Measurements from ENCODE around the gene BPIFB3. TPM values are rescaled to one million over a fixed set of nuclear protein-coding genes. Genes with fewer than 3 reads are reported as not detected.

BPIFB3 gene
- total RNA-seq, 2 experiments from 2014 or later, result not detected

DNA sequence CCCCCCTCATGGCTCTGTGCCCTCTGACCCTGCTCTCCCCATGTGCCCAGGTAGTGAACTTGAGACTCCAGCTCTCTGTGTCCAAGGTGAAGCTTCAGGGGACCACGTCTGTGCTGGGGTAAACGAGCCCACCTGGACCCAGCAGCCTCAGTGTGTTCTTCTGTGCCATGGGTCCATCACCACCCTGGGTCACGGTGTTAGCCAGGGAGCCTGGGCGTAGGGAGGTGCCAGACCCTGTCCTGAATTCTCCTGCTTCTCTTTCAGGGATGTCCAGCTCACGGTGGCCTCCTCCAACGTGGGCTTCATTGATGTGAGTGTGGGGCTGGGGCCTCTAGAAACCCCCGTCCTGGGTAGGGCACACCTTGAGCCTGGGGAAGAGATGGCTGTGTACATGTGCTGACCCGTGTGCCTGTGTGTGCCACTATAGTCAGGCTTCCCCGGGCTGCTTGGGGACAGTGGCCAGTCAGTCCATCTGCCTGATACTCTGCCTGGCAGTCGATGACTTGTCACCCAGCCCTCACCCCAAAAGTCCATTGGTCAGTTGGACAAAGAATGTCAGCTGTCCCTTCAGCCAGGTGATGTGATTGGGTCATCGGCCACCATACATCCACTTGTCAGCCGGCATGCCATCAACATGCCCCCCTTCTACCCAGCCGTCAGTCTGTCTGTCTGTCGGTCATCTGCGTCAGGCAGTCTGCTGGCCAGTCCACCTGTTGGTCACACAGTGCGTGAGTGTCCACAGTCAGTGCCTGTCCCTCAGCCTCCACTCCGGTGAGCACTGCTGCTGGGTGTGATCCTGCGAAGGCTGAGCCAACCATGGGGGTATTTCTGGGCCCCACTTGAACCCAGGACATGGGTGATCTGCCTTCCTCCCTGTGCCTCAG, 33.2 kb upstream of the BPIFB3 start:
- peaks cover 6% of the 10 kb centered on the region for H3K4me1 Mint-ChIP-seq (ENCODE audit: low read depth)
- DNase-seq, result no peak
- H3K9me3 Mint-ChIP-seq, result no peaks in the 10 kb centered on the region
- no peak overlapping the region for H3K27ac Mint-ChIP-seq
- no peaks in the 10 kb centered on the region for H3K36me3 Mint-ChIP-seq (ENCODE audit: low read depth)
- CTCF ChIA-PET, result interaction anchor here (0.5 kb wide), 1 partner anchor 29 kb away, joined by 3 read pairs; no protein-coding TSS in a partner anchor
- H3K4me3 Mint-ChIP-seq, result no peak overlapping the region
- intact Hi-C loops (cut with micrococcal nuclease), result no loop called here
- H3K27me3 Mint-ChIP-seq (ENCODE audit: low read depth), result no peaks in the 10 kb centered on the region

- no peak overlapping the region for H3K4me3 Mint-ChIP-seq
- no peak for DNase-seq
- CTCF ChIA-PET, result no interaction called here
- H3K27ac Mint-ChIP-seq, result no peak overlapping the region
- no peaks in the 10 kb centered on the region for H3K9me3 Mint-ChIP-seq
- H3K4me1 Mint-ChIP-seq (ENCODE audit: low read depth), result no peaks in the 10 kb centered on the region
- H3K27me3 Mint-ChIP-seq (ENCODE audit: low read depth), result no peaks in the 10 kb centered on the region
- H3K36me3 Mint-ChIP-seq (ENCODE audit: low read depth), result no peaks in the 10 kb centered on the region
- intact Hi-C loops (cut with micrococcal nuclease), result no loop called here
Measured at GRCh38 chr20:33021879-33022278, 31.8 kb upstream of the BPIFB3 start.

DNA sequence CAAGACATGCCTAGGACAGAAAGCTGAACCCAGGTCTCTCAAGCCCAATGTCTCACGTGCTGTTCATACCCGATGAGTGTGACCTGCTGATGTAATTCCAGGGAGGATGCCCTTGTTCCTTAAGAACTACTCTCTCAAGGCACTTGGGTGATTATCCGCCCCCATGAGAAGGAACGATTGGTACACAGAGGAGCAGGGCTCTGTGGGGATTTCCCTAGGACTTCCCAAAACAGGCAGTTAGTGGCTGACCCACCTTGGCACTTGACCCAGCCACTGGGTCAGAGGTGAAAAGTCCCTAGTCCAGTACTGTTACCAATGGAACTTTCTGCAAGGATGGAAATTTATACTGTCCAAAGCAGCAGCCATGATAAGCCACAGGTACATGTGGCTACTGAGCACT, 31.4 kb upstream of the BPIFB3 start:
- CTCF ChIA-PET, result no interaction called here
- Mint-ChIP-seq H3K27ac (no peak overlapping the region), H3K4me3 (no peak overlapping the region), H3K36me3 (ENCODE audit: low read depth) (no peaks in the 10 kb centered on the region), H3K27me3 (ENCODE audit: low read depth) (no peaks in the 10 kb centered on the region), H3K9me3 (no peaks in the 10 kb centered on the region), H3K4me1 (ENCODE audit: low read depth) (no peaks in the 10 kb centered on the region)
- intact Hi-C loops (cut with micrococcal nuclease), result no loop called here
- DNase-seq, result no peak

- no peak overlapping the region for H3K4me3 Mint-ChIP-seq
- no peaks in the 10 kb centered on the region for H3K36me3 Mint-ChIP-seq (ENCODE audit: low read depth)
- no peaks in the 10 kb centered on the region for H3K4me1 Mint-ChIP-seq (ENCODE audit: low read depth)
- DNase-seq, result no peak
- intact Hi-C loops (cut with micrococcal nuclease), result no loop called here
- no peak overlapping the region for H3K27ac Mint-ChIP-seq
- CTCF ChIA-PET, result no interaction called here
- no peaks in the 10 kb centered on the region for H3K27me3 Mint-ChIP-seq (ENCODE audit: low read depth)
- no peaks in the 10 kb centered on the region for H3K9me3 Mint-ChIP-seq
Measured at GRCh38 chr20:33022694-33023438, 30.8 kb upstream of the BPIFB3 start.

DNA sequence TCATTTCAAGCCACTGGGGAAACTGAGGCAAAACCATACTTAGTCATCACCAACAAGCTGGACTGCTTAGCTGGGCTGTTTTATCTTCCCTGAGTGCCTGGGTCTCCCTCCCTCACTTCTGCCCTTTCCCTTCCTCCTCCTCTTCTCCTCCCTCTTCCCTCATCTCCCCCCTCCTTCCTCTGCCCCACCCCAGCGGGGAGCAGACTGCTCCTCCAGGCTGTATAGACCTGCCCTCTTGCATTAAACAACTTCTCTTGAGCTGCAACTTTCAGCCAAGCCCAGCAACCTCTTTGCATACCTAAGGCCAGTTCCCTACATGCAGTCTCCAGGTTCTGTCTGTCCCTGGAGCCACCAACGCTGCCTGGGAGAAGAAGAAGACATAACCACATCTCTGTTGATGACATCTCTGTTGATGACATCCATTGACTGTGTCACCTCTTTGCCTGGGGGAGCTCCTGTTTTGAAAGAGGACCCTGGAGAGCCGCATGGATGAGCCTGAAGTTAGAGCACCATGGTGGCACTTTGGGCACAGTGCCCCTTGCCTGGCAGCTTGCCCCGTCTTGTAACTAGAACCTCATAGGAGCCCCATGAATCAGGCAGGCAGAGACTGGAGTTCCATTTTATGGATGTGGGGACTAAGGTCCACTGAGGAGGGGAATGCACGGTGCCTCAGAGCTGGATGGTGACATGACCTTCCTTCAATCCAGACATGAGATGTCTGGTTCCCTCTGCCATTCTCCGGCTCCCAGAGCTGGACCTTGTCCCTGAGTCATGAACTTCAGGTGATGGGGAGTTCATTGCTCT, 30.1 kb upstream of the BPIFB3 start:
- CTCF ChIA-PET, result interaction anchor here (0.9 to 1.0 kb wide), 2 partner anchors 19 to 78 kb away, joined by 3 read pairs; no protein-coding TSS in a partner anchor

GRCh38 chr20:33024243-33024560, 29.5 kb upstream of the BPIFB3 start:
- Mint-ChIP-seq H3K27ac (no peak overlapping the region), H3K36me3 (ENCODE audit: low read depth) (no peaks in the 10 kb centered on the region)
- CTCF ChIA-PET, result interaction anchor here (0.9 to 1.0 kb wide), 2 partner anchors 19 to 78 kb away, joined by 3 read pairs; no protein-coding TSS in a partner anchor

More for the DNA sequence above, 30.1 kb upstream of the BPIFB3 start:
- H3K27me3 Mint-ChIP-seq (ENCODE audit: low read depth), result no peaks in the 10 kb centered on the region
- intact Hi-C loops (cut with micrococcal nuclease), result no loop called here
- no peaks in the 10 kb centered on the region for H3K9me3 Mint-ChIP-seq
- H3K27ac Mint-ChIP-seq, result no peak overlapping the region
- no peak for DNase-seq
- H3K4me3 Mint-ChIP-seq, result no peak overlapping the region
- H3K36me3 Mint-ChIP-seq (ENCODE audit: low read depth), result no peaks in the 10 kb centered on the region
- no peaks in the 10 kb centered on the region for H3K4me1 Mint-ChIP-seq (ENCODE audit: low read depth)

DNA sequence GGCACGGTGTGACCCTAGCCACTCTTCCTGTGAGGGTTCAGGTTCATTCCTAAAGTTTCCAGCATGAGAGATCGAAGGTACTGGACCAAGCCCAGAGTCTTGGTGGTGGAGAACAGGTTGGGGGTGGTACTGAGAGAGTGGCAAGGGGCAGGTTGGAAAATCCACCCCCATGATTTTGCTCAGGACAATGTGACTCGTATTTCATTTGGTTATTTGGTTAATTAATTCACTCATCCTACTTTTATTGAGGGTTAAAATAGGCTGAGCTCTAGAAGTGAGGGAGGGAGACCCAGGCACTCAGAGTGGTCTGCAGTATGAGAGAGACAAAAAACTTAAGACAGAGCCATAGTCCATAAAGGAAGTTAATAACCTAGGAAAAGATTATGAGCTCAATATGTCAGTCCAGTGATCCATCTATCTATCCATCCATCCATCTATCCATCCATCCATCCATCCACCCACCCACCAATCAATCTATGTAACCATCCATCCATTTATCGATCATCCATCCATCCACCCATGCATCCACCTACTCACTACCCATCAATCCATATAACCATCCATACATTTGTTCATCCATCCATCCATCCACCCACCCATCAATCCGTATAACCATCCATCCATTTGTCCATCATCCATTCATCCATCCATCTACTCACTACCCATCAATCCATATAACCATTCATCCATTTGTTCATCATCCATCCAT, 28.9 kb upstream of the BPIFB3 start:
- intact Hi-C loops (cut with micrococcal nuclease), result no loop called here
- CTCF ChIA-PET, result interaction anchor here (0.9 to 1.0 kb wide), 2 partner anchors 20 to 79 kb away, joined by 3 read pairs; no protein-coding TSS in a partner anchor
- H3K27me3 Mint-ChIP-seq (ENCODE audit: low read depth), result no peaks in the 10 kb centered on the region
- no peak overlapping the region for H3K27ac Mint-ChIP-seq
- H3K4me3 Mint-ChIP-seq, result no peak overlapping the region
- DNase-seq, result no peak
- no peaks in the 10 kb centered on the region for H3K9me3 Mint-ChIP-seq
- H3K4me1 Mint-ChIP-seq (ENCODE audit: low read depth), result no peaks in the 10 kb centered on the region
- H3K36me3 Mint-ChIP-seq (ENCODE audit: low read depth), result no peaks in the 10 kb centered on the region

More at GRCh38 chr20:33024243-33024560, 29.5 kb upstream of the BPIFB3 start:
- Mint-ChIP-seq H3K27me3 (ENCODE audit: low read depth) (no peaks in the 10 kb centered on the region), H3K4me1 (ENCODE audit: low read depth) (no peaks in the 10 kb centered on the region), H3K9me3 (no peaks in the 10 kb centered on the region), H3K4me3 (no peak overlapping the region)
- intact Hi-C loops (cut with micrococcal nuclease), result no loop called here
- DNase-seq, result no peak

- H3K4me1 Mint-ChIP-seq (ENCODE audit: low read depth), result no peaks in the 10 kb centered on the region
- H3K36me3 Mint-ChIP-seq (ENCODE audit: low read depth), result no peaks in the 10 kb centered on the region
- H3K27ac Mint-ChIP-seq, result no peak overlapping the region
- no peak overlapping the region for H3K4me3 Mint-ChIP-seq
- H3K27me3 Mint-ChIP-seq (ENCODE audit: low read depth), result no peaks in the 10 kb centered on the region
- CTCF ChIA-PET, result no interaction called here
- no peak for DNase-seq
- intact Hi-C loops (cut with micrococcal nuclease), result no loop called here
- no peaks in the 10 kb centered on the region for H3K9me3 Mint-ChIP-seq
Measured at GRCh38 chr20:33025318-33025876, 28.3 kb upstream of the BPIFB3 start.

DNA sequence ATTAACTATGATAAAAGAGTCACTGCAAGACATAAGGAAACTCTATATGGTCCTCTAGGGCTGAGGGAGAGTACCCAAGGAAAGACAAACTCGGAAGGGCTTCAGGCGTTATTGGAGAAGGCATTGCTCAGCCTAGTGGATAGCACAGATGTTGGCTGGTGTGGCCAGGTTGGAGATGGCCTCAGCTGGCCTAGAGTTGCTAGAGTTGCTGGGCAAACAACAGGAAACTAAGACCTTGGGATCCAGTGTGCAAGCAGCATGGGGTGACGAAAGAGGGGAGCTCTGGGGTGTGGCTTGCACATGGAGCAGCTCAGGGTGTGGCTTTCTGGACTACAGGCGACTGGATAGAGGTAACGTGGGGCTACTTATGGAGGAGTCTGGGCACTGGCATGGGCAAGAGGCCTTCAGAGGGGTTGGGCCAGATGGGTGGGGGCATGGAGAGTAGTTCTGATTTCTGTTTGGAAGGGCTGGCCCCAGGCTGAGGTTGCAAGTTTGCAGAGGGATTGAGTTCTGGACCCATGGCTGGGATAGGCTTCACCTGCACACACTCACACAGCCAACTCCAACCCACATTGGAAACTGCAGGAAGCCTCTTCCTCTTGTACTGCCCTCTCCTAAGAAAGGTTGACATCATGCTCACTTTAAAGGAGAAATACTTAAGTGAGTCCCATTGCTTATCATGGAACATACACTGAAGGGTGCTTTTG, 27.5 kb upstream of the BPIFB3 start:
- H3K9me3 Mint-ChIP-seq, result no peaks in the 10 kb centered on the region
- no peaks in the 10 kb centered on the region for H3K27me3 Mint-ChIP-seq (ENCODE audit: low read depth)
- no peak for DNase-seq
- no peaks in the 10 kb centered on the region for H3K4me1 Mint-ChIP-seq (ENCODE audit: low read depth)
- CTCF ChIA-PET, result no interaction called here
- intact Hi-C loops (cut with micrococcal nuclease), result no loop called here
- no peaks in the 10 kb centered on the region for H3K36me3 Mint-ChIP-seq (ENCODE audit: low read depth)
- H3K4me3 Mint-ChIP-seq, result no peak overlapping the region
- no peak overlapping the region for H3K27ac Mint-ChIP-seq

DNA sequence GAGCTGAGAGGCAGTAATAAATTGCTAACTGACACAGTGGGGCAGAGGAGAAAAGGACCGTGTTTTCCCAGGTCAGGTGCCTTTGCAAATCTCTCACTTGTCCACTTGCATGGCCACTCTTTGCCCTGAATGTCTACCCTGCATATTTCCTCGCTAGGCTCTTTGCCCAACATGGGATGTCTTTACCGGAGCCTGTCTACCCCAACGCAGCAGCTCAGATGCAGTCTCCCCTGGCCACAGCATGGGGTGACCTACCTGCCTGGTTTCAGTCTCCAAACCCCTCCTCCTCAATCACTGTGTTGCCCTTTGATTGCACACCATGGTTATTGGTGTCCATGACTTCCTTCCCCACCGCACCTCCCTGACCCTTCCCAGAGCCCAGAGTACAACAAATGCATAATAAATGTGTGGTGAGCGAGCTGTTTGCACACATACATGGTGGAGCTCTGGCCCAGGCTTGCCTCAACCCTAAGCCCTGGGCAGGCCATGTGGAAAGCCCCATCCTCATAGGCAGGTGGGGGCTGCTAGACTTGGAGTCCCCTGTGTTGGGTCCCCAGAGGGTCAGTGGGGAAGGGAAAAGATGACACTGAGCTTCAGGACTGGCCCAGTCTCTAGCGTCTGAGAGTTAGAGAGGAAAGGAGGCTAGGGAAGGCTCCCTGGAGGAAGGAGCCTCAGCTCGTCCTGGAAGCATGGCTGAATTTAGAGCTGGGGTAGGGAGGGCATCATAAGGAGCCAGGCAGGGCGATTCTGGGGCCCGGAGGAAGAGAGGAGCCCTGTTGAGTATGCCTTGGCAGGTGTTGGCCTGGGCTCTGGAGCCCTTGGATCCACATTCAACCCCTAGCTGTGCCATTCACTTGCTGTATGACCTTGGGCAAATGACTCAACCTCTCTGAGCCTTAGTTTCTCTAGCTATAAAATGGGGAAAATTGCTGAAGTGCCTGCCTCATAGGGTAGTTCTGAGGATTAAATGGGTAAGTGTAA, 26.6 kb upstream of the BPIFB3 start:
- intact Hi-C loops (cut with micrococcal nuclease), result no loop called here
- no peak for DNase-seq
- no peaks in the 10 kb centered on the region for H3K27me3 Mint-ChIP-seq (ENCODE audit: low read depth)
- no peak overlapping the region for H3K27ac Mint-ChIP-seq
- H3K4me3 Mint-ChIP-seq, result no peak overlapping the region
- no peaks in the 10 kb centered on the region for H3K36me3 Mint-ChIP-seq (ENCODE audit: low read depth)
- H3K9me3 Mint-ChIP-seq, result no peaks in the 10 kb centered on the region
- CTCF ChIA-PET, result interaction anchor here (0.5 to 0.9 kb wide), 3 partner anchors 125 to 1093 kb away, joined by 3 to 4 read pairs (median 4); no protein-coding TSS in a partner anchor
- no peaks in the 10 kb centered on the region for H3K4me1 Mint-ChIP-seq (ENCODE audit: low read depth)
